Hepatic stellate cell (primary cell): ENCODE data around the gene IKZF2.

Source experiments
- DNase-seq: peaks from one replicate; pipeline ENCODE4 v3.0.0; 2011; ENCODE audit warnings: low spot score

Gene IKZF2

GRCh38 chr2:213151437-213152064, at the start of gene IKZF2:
Gene IKZF2, minus strand, starts transcription at chr2:213151612. Its CDS starts 2,983 bp downstream, at chr2:213148629.
- DNase-seq = peak; percentile 79

GRCh38 chr2:213199871-213200270, 48.5 kb upstream of the IKZF2 start:
- no peak for DNase-seq

- no peak for DNase-seq
Observed at GRCh38 chr2:213189001-213189899, 37.8 kb upstream of the IKZF2 start.

GRCh38 chr2:213188533-213188867, 37.1 kb upstream of the IKZF2 start:
- no peak for DNase-seq

GRCh38 chr2:213187833-213188532, 36.6 kb upstream of the IKZF2 start:
- peak; percentile 23 for DNase-seq

GRCh38 chr2:213187386-213187785, 36.0 kb upstream of the IKZF2 start:
- no peak for DNase-seq

GRCh38 chr2:213185147-213185822, 33.9 kb upstream of the IKZF2 start:
- DNase-seq = no peak

- no peak for DNase-seq
Observed at GRCh38 chr2:213181712-213182111, 30.3 kb upstream of the IKZF2 start.

GRCh38 chr2:213177679-213178078, 26.3 kb upstream of the IKZF2 start:
- no peak for DNase-seq

- no peak for DNase-seq
Observed at GRCh38 chr2:213175673-213176247, 24.3 kb upstream of the IKZF2 start.

GRCh38 chr2:213172641-213173040, 21.2 kb upstream of the IKZF2 start:
- no peak for DNase-seq

GRCh38 chr2:213171147-213171546, 19.7 kb upstream of the IKZF2 start:
- no peak for DNase-seq

GRCh38 chr2:213167271-213167930, 16.0 kb upstream of the IKZF2 start:
- no peak for DNase-seq

- DNase-seq = no peak
Observed at GRCh38 chr2:213166109-213166508, 14.7 kb upstream of the IKZF2 start.

- no peak for DNase-seq
Observed at GRCh38 chr2:213164263-213164662, 12.9 kb upstream of the IKZF2 start.

GRCh38 chr2:213162516-213163118, 11.2 kb upstream of the IKZF2 start:
- no peak for DNase-seq

- no peak for DNase-seq
Observed at GRCh38 chr2:213161759-213162515, 10.5 kb upstream of the IKZF2 start.

- DNase-seq = no peak
Observed at GRCh38 chr2:213159768-213160167, 8.4 kb upstream of the IKZF2 start.

- no peak for DNase-seq
Observed at GRCh38 chr2:213157242-213157641, 5.8 kb upstream of the IKZF2 start.

- no peak for DNase-seq
Observed at GRCh38 chr2:213156717-213157116, 5.3 kb upstream of the IKZF2 start.
